ENCODE results near the gene UBE2L3.
"Not testable (repeated sequence)": the region's sequence is repeated elsewhere in the genome, so short reads cannot be mapped to it uniquely, and the experiment has no call there.

Gene UBE2L3

GRCh38 chr22:21567456-21568346 is at the start of gene UBE2L3:
UBE2L3 (plus strand) TSS chr22:21567714; CDS start chr22:21567745, 31 bp downstream.
- peak; percentile 61 for DNase-seq

GRCh38 chr22:21526705-21527500 is 40.6 kb upstream of the UBE2L3 start:
- not testable (repeated sequence) for DNase-seq

DNA sequence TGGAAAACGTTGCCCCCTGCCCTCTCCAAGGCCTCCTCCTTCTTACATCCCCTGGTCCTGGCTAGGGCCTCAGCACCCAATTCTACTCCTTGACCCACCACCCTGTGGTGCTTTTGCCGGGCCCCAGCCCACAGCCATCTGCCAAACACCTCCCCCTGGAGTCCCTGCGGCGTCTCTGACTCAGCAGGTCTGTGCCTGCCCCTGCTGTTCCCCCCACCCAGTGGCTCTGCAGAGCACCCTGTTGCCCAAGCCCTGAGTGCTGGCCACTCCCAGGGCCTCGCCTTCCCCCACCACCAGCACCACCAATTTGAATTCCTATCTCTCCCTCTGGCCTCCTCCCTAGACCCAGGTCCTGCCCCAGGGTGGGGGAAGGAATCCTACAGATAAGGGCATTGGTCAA is 36.0 kb upstream of the UBE2L3 start:
- DNase-seq = not testable (repeated sequence)

- not testable (repeated sequence) for DNase-seq
These were observed 34.5 kb upstream of the UBE2L3 start for GRCh38 chr22:21532863-21533648.

GRCh38 chr22:21539862-21540261 is 27.7 kb upstream of the UBE2L3 start:
- DNase-seq = not testable (repeated sequence)

GRCh38 chr22:21544432-21545322 is 22.8 kb upstream of the UBE2L3 start:
- DNase-seq = not testable (repeated sequence)

DNA sequence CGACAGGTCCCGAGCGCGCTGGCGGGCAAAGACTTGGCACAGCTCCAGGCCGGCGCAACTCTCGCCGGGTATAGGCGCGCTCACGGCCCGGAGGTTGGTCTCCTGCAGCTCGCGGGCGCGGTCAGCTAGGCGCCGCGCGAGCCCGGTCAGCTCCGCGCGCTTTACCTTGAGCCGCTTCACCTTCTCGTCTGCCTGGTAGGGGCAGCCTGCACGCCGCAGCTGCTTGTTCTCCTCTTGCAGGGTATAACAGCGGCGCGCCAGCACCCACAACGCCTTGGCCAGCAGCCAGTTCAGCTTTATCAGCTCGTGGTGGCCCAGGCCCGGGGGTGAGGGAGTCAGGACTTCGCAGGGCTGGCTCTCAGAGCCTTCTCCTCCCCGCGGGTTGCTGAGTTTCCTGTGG is 18.0 kb upstream of the UBE2L3 start:
- DNase-seq = not testable (repeated sequence)

- DNase-seq = not testable (repeated sequence)
These were observed 17.4 kb upstream of the UBE2L3 start for GRCh38 chr22:21550008-21550677.

- DNase-seq = not testable (repeated sequence)
These were observed 16.9 kb upstream of the UBE2L3 start for GRCh38 chr22:21550678-21551047.

DNA sequence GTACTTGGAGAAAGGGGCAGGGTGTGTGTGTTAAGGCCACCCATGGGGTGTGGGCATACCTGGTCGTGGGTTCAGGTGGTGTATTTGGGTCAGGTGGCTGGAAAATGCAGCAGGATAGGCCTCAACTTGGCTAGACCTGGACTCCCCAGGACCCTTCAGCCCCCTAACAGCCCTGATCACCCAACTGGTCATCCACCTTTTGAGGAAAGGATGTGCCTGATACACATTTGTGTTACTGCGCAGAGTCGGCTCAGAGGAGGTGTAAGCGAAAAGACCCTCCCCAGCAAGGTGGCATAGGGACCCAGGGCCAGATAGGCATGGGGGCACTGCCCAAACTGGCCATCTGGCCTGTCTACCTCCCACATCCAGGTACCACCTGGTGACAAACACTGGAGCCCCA is 16.2 kb upstream of the UBE2L3 start, which contains the start of gene RIMBP3C:
Gene RIMBP3C, minus strand, starts transcription at position 101 of the 400 bp plus-strand sequence. CDS start 485 bp downstream, outside the sequence.
- DNase-seq = not testable (repeated sequence)

- DNase-seq = not testable (repeated sequence)
These were observed 8.0 kb upstream of the UBE2L3 start for GRCh38 chr22:21559345-21560125.

- DNase-seq = not testable (repeated sequence)
These were observed 6.9 kb upstream of the UBE2L3 start for GRCh38 chr22:21560657-21561056.

DNA sequence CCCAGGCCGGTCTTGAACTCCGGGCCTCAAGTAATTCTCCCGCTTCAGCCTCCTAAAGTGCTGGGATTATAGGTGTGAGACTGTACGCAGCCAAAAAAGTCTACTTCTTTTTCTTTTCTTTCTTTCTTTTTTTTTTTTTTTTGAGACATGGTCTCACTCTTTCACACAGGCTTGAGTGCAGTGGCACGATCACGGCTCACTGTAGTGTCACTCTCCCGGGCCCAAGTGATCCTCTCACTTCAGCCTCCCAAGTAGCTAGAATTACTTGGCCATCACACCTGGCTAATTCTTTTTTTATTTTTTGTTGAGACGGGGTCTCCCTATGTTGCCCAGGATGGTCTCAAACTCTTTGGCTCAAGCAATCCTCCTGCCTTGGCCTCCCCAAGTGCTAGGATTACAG is 3.6 kb upstream of the UBE2L3 start:
- DNase-seq = no peak

GRCh38 chr22:21564411-21564810 is 3.1 kb upstream of the UBE2L3 start:
- DNase-seq = no peak

DNA sequence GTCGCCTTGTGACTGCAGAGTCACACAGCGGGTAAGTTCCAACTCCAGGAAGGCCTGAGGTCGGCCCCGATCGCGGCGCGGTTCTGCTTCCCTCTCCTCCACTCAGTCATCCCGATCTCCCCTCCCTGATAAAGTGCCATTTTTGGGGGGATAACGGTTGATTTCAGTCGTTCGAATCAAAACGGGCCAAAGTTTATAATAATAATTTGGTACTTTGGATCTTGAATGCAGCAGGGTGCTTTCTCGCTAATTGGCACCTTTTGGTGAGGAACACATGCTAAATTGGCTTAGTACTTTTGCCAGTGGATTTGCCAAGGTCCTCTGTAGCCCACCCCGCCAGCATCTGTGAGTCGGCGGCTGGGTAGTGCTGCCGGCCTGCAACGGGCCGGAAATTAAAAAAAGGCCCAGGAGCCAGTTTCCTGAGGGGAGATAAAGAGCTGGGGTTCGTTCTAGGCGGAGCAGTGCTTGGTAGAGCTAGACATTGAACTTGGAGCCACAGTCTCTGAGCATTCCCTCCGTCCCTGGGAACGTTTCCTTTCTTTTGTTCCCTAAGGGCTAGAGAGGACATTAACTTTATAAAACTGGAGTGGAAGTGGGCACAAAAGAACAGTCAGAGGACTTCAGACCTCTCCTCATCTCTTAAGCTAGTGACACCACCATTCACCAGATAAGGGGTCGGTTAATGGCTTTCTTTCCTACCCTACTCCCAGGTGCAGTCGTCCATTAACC is 997 bp downstream of the UBE2L3 start:
- no peak for DNase-seq

DNA sequence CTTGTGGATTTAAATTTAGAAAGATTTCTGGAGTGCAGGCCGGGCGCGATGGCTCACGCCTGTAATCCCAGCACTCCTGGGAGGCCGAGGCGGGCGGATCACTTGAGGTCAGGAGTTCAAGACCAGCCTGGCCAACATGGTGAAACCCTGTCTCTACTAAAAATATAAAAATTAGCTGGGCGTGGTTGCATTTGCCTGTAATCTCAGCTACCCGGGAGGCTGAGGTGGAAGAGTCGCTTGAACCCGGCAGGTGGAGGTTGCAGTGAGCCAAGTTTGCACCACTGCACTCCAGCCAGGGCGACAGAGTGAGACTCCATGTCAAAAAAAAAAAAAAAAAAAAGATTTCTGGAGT is 1.5 kb downstream of the UBE2L3 start:
- DNase-seq = not testable (repeated sequence)

DNA sequence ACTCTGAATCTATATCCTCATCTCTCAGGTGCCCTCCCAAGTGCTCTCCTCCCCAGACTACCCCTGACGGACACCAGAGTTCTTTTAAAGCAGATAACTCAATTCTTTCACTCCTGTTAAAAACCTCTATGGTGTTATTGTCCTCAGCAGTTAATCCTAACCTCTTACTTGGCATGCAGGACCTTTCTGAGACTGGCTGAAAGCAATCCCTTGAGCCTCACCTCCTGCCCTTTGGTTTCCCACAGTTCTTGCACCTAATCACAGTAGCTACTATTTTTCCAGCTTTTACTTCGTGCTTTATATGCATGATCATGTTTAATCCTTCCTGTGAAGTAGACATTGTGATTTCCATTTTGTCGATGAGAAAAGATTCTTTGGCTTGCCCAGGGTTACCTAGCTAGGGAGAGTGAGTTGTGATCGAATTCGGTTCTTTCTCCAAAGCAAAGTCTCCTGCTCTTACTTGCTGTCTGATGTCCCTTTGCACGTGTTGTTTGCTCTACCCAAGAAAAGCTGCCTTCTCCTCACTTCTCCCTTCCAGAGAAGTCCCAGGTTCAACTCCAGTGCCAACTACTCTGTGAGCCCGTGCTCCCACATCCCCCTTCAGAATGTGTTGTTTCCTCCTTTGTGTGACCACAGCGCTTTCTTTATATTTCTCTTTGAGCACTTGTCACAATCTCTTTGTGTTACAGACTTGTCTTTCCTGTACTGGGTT is 2.1 kb downstream of the UBE2L3 start:
- DNase-seq = no peak

DNA sequence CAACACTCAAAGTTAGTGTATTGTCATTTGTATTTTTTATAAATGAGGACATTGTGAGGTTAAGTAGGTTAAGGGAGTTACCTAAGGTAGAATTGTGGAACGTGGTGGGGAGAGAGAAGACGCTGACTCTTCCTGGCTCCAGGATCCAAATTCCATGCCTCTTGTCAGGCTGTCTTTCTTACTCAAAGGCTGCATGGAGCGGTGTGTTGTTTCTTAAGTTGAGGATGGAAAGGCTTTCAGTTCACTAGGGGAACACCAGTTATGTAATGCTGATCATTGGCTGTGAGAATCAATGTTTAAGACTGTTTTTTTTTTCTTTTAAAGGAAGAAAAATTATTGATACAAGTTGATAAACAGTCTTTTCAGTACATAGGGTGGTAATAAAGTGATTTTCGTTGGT is 2.9 kb downstream of the UBE2L3 start:
- no peak for DNase-seq

DNA sequence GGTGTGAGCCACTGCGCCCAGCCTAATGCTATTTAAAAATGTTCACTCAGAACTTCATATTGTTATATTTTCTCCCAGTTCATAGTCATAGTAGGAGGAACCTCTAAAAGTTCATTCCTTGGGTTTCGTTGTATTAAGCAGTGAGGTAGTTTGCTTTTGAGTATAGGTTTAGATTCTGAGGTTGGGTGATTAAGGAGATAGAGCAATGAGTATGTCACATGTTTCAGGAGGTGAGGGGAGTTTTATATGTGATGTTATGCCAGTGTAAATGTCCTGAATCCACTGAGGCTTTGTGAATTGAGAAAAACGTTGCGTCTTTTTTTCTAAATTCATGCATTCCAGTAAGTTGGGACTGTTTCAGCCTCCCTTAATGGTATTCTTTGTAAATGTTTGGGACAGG is 4.2 kb downstream of the UBE2L3 start:
- no peak for DNase-seq

All from NCI-H510A (cell line).